Parathyroid adenoma (tissue), 2 donors: ENCODE data around the gene GAREM1.

Experiments used
- H2AFZ ChIP-seq: fragments of 300-600 bp; sonication (generic); one replicate; pipeline ENCODE4 v1.7.0; 2017; ENCODE audit warnings: antibody characterized with exemption, mild to moderate bottlenecking
- H3K27ac ChIP-seq: fragments of 300-600 bp; sonication (generic); one replicate; pipeline ENCODE4 v1.7.0; 2017
- H3K27me3 ChIP-seq: fragments of 300-600 bp; sonication (generic); one replicate; pipeline ENCODE4 v1.7.0; 2017; ENCODE audit warnings: low read length; ENCODE audit not compliant: control insufficient read depth, insufficient read depth
- H3K36me3 ChIP-seq: fragments of 300-600 bp; sonication (generic); one replicate; pipeline ENCODE4 v1.7.0; 2017; ENCODE audit warnings: low read length; ENCODE audit not compliant: control insufficient read depth, insufficient read depth
- H3K4me1 ChIP-seq: fragments of 300-600 bp; sonication (generic); one replicate; pipeline ENCODE4 v1.7.0; 2017; ENCODE audit warnings: control low read depth
- H3K4me2 ChIP-seq: fragments of 300-600 bp; sonication (generic); one replicate; pipeline ENCODE4 v1.7.0; 2017; ENCODE audit warnings: low read length
- H3K4me3 ChIP-seq: fragments of 300-600 bp; sonication (generic); one replicate; pipeline ENCODE4 v1.7.0; 2017; ENCODE audit warnings: low read depth, low read length
- H3K79me2 ChIP-seq: fragments of 300-600 bp; sonication (generic); one replicate; pipeline ENCODE4 v1.7.0; 2017; ENCODE audit warnings: control low read depth
- H3K9ac ChIP-seq: fragments of 300-600 bp; sonication (generic); one replicate; pipeline ENCODE4 v1.7.0; 2017; ENCODE audit warnings: mild to moderate bottlenecking
- H3K9me3 ChIP-seq: fragments of 300-600 bp; sonication (generic); one replicate; pipeline ENCODE4 v1.7.0; 2017; ENCODE audit warnings: low read length; ENCODE audit not compliant: control insufficient read depth
- CTCF ChIP-seq: fragments of 300-600 bp; sonication (generic); IDR thresholded peaks from one replicate; pipeline ENCODE4 v1.7.0; 2017; ENCODE audit warnings: antibody characterized with exemption, mild to moderate bottlenecking
- donor health status: primary hyperparathyroidism.

The GAREM1 gene

GRCh38 chr18:32289483-32290075 is 181.1 kb downstream of the GAREM1 start:
- H3K9ac ChIP-seq = no peak overlapping the region
- TF ChIP-seq CTCF = peak; percentile 68

GRCh38 chr18:32287873-32288272 is 182.8 kb downstream of the GAREM1 start:
- Histone ChIP-seq H3K9me3 (no peaks in the 10 kb centered on the region), H3K27ac (no peak overlapping the region), H3K27me3 (no peaks in the 10 kb centered on the region), H3K79me2 (peaks cover 3% of the 10 kb centered on the region), H3K4me1 (no peaks in the 10 kb centered on the region), H2AFZ (no peak overlapping the region), H3K9ac (no peak overlapping the region), H3K4me2 (no peak overlapping the region), H3K36me3 (no peaks in the 10 kb centered on the region), H3K4me3 (no peak overlapping the region)
- no peak for TF ChIP-seq CTCF

More at GRCh38 chr18:32289483-32290075, 181.1 kb downstream of the GAREM1 start:
- Histone ChIP-seq H3K79me2 (peaks cover 3% of the 10 kb centered on the region), H2AFZ (no peak overlapping the region), H3K36me3 (no peaks in the 10 kb centered on the region), H3K4me3 (no peak overlapping the region), H3K9me3 (no peaks in the 10 kb centered on the region), H3K27me3 (no peaks in the 10 kb centered on the region), H3K4me1 (no peaks in the 10 kb centered on the region), H3K4me2 (no peak overlapping the region), H3K27ac (no peak overlapping the region)

- no peak overlapping the region for H2AFZ ChIP-seq
- H3K79me2 ChIP-seq = peaks cover 3% of the 10 kb centered on the region
- no peak overlapping the region for H3K27ac ChIP-seq
- TF ChIP-seq CTCF = no peak
- no peaks in the 10 kb centered on the region for H3K4me1 ChIP-seq
- H3K4me3 ChIP-seq = no peak overlapping the region
- no peak overlapping the region for H3K4me2 ChIP-seq
- H3K9ac ChIP-seq = no peak overlapping the region
- H3K36me3 ChIP-seq = no peaks in the 10 kb centered on the region
- H3K9me3 ChIP-seq = no peaks in the 10 kb centered on the region
- H3K27me3 ChIP-seq = no peaks in the 10 kb centered on the region
Observed at GRCh38 chr18:32287249-32287648, 183.4 kb downstream of the GAREM1 start.

GRCh38 chr18:32286749-32287148 is 183.9 kb downstream of the GAREM1 start:
- no peaks in the 10 kb centered on the region for H3K36me3 ChIP-seq
- no peak for TF ChIP-seq CTCF
- peaks cover 3% of the 10 kb centered on the region for H3K79me2 ChIP-seq
- no peak overlapping the region for H2AFZ ChIP-seq
- no peaks in the 10 kb centered on the region for H3K9me3 ChIP-seq
- H3K9ac ChIP-seq = no peak overlapping the region
- H3K27ac ChIP-seq = no peak overlapping the region
- H3K4me1 ChIP-seq = no peaks in the 10 kb centered on the region
- no peak overlapping the region for H3K4me2 ChIP-seq
- no peak overlapping the region for H3K4me3 ChIP-seq
- no peaks in the 10 kb centered on the region for H3K27me3 ChIP-seq

- Histone ChIP-seq H3K9me3 (no peaks in the 10 kb centered on the region), H3K4me3 (no peak overlapping the region), H3K4me1 (no peaks in the 10 kb centered on the region), H3K27me3 (no peaks in the 10 kb centered on the region), H2AFZ (no peak overlapping the region), H3K27ac (no peak overlapping the region), H3K79me2 (peaks cover 3% of the 10 kb centered on the region), H3K9ac (no peak overlapping the region), H3K4me2 (no peak overlapping the region), H3K36me3 (no peaks in the 10 kb centered on the region)
- TF ChIP-seq CTCF = no peak
Observed at GRCh38 chr18:32284284-32284683, 186.4 kb downstream of the GAREM1 start.
